A549 (cell line): Measurements from ENCODE around the gene TRABD2B. TPM values are rescaled to one million over a fixed set of nuclear protein-coding genes. Genes with fewer than 3 reads are reported as not detected.

ENCODE experiments used
- ATAC-seq, 2 experiments: fragments of 200-7000 bp in 1 of 2; fragments of >200 bp in 1 of 2; cut with Nextera tagmentation in 1 of 2; cut with Tn5 transposase in 1 of 2; 3 replicates each; pipeline versions ENCODE4 v1.8.0 to v1.9.1; 2018 to 2020; ENCODE audit warnings: mild to moderate bottlenecking in 1 of 2, moderate library complexity in 1 of 2
- CTCF ChIA-PET: fragments of 300-600 bp; sonication (Branson Sonifier 250); formaldehyde crosslinking; extraction: SDS; loops from one replicate; lab custom pipeline; 2021; ENCODE audit warnings: antibody characterized with exemption, inconsistent platforms; lab: Yijun Ruan, JAX
- POLR2A ChIA-PET: fragments of 350-600 bp; formaldehyde crosslinking; extraction: SDS; loops from one replicate; lab custom pipeline; 2021; ENCODE audit warnings: antibody characterized with exemption, inconsistent platforms; lab: Yijun Ruan, JAX
- DNase-seq, 2 experiments: peaks; one replicate each; pipeline versions ENCODE4 v3.0.0 to v3.0.0-alpha.2; 2011 to 2016; ENCODE audit warnings: low read depth in 1 of 2, low spot score in 1 of 2
- FAIRE-seq: peaks from 2 replicates; lab custom pipeline; 2011; peaks lifted over from hg19 to GRCh38; lab: Jason Lieb, UNC
- H3K27ac ChIP-seq, 2 experiments: fragments of >200 bp; sonication (Bioruptor Twin); formaldehyde crosslinking; 3 replicates each; pipeline ENCODE4 v1.5.1; 2016 to 2017
- H3K4me1 ChIP-seq: fragments of >200 bp; sonication (Bioruptor Twin); formaldehyde crosslinking; 3 replicates; pipeline ENCODE4 v1.6.1; 2016
- H3K4me2 ChIP-seq: fragments of >200 bp; sonication (Bioruptor Twin); formaldehyde crosslinking; 3 replicates; pipeline ENCODE4 v1.6.1; 2016
- H3K4me3 ChIP-seq: fragments of >200 bp; sonication (Bioruptor Twin); formaldehyde crosslinking; 3 replicates; pipeline ENCODE4 v1.5.1; 2016
- H3K9me3 ChIP-seq: fragments of >200 bp; sonication (Bioruptor Twin); formaldehyde crosslinking; 3 replicates; pipeline ENCODE4 v1.6.1; 2016
- BHLHE40 ChIP-seq: IDR thresholded peaks from 2 replicates; pipeline ENCODE4 v1.6.1; 2012; ENCODE audit warnings: low read depth, low read length, inconsistent platforms
- CHD4 ChIP-seq: fragments of 200-600 bp; sonication (generic); IDR thresholded peaks from 2 replicates; pipeline ENCODE4 v1.6.1; 2016; ENCODE audit warnings: antibody characterized with exemption, mild to moderate bottlenecking, borderline replicate concordance
- EP300 ChIP-seq, 2 experiments: fragments of >200 bp; sonication (Bioruptor Twin); formaldehyde crosslinking; IDR thresholded peaks; 2 replicates in 1 of 2; 3 replicates in 1 of 2; pipeline ENCODE4 v1.6.1; 2016 to 2017
- FOXS1 ChIP-seq: fragments of 250-450 bp; sonication (Bioruptor Pico); IDR thresholded peaks from 2 replicates; pipeline ENCODE4 v1.5.0; 2020; ENCODE audit warnings: mild to moderate bottlenecking, moderate library complexity
- HEYL ChIP-seq: fragments of 250-450 bp; sonication (Bioruptor Pico); IDR thresholded peaks from 2 replicates; pipeline ENCODE4 v1.8.0; 2021; ENCODE audit warnings: mild to moderate bottlenecking, moderate library complexity
- HOXB13 ChIP-seq: fragments of 250-450 bp; sonication (Bioruptor Pico); IDR thresholded peaks from 2 replicates; pipeline ENCODE4 v1.5.0; 2020; ENCODE audit warnings: low read depth, mild to moderate bottlenecking, moderate library complexity
- HOXB5 ChIP-seq: fragments of 250-450 bp; sonication (Bioruptor Pico); IDR thresholded peaks from 2 replicates; pipeline ENCODE4 v1.5.0; 2020; ENCODE audit warnings: mild to moderate bottlenecking, moderate library complexity
- KDM1A ChIP-seq: fragments of 200-600 bp; sonication (generic); IDR thresholded peaks from 2 replicates; pipeline ENCODE4 v1.6.1; 2016; ENCODE audit warnings: low read depth, mild to moderate bottlenecking
- POLR2A ChIP-seq: IDR thresholded peaks from 2 replicates; pipeline ENCODE4 v1.6.1; 2012; ENCODE audit warnings: mild to moderate bottlenecking, low read length
- POLR2AphosphoS2 ChIP-seq: conservative IDR thresholded peaks from 2 replicates; pipeline ENCODE4 v1.6.1; 2012; ENCODE audit warnings: low read length, improper control_type of control experiment, inconsistent platforms
- ZC3H11A ChIP-seq: fragments of 450-650 bp; IDR thresholded peaks from 2 replicates; pipeline ENCODE4 v1.6.1; 2014; ENCODE audit warnings: antibody characterized with exemption, mild to moderate bottlenecking
- ZFP36 ChIP-seq: fragments of 450-650 bp; IDR thresholded peaks from 2 replicates; pipeline ENCODE4 v1.6.1; 2014; ENCODE audit warnings: borderline replicate concordance; ENCODE audit not compliant: partially characterized antibody
- WGBS: methylation state at CpG from one replicate; pipeline ENCODE4 v1.1.6; 2017; ENCODE audit errors: missing lambda C conversion rate; 5-methylcytosine and 5-hydroxymethylcytosine counted together
- polyA plus RNA-seq, 4 experiments: library from polyadenylated mRNA; depleted of rRNA in 3 of 4; stranded (reverse); fragments of >200 nt; fragmentation: RNase III in 1 of 4; extraction: RNeasy Plus Mini Kit Qiagen cat#74134 plus additional on column Dnase treatment in 1 of 4; gene quantifications; 2 replicates in 3 of 4; 3 replicates in 1 of 4; pipeline ENCODE4 v1.2.3, GENCODE V29; 2011 to 2017
- TF ChIP-seq, protein P1 (sequence below): IDR thresholded peaks from 2 replicates; pipeline ENCODE4 v1.6.1; 2012
- TF ChIP-seq, protein P2 (sequence below): fragments of 450-650 bp; IDR thresholded peaks from 2 replicates; pipeline ENCODE4 v1.6.1; 2014; ENCODE audit warnings: antibody characterized with exemption
- TF ChIP-seq, protein P3 (sequence below): fragments of 150-350 bp; IDR thresholded peaks from 2 replicates; pipeline ENCODE4 v1.6.1; 2014; ENCODE audit warnings: low read depth, mild to moderate bottlenecking, low read length
- TF ChIP-seq, protein P4 (sequence below): fragments of >200 bp; sonication (Bioruptor Twin); formaldehyde crosslinking; IDR thresholded peaks from 3 replicates; pipeline ENCODE4 v1.5.1; 2016
- TF ChIP-seq, protein P5 (sequence below): fragments of >200 bp; sonication (Bioruptor Twin); formaldehyde crosslinking; IDR thresholded peaks from 2 replicates; pipeline ENCODE4 v1.6.1; 2016
- TF ChIP-seq, protein P6 (sequence below): fragments of >200 bp; sonication (Bioruptor Twin); formaldehyde crosslinking; IDR thresholded peaks from 3 replicates; pipeline ENCODE4 v1.6.1; 2016

The TRABD2B gene
- polyA plus RNA-seq, 2 of the 4 experiments (the other 2 are of a cell fraction): 0.04 to 0.21 TPM

DNA sequence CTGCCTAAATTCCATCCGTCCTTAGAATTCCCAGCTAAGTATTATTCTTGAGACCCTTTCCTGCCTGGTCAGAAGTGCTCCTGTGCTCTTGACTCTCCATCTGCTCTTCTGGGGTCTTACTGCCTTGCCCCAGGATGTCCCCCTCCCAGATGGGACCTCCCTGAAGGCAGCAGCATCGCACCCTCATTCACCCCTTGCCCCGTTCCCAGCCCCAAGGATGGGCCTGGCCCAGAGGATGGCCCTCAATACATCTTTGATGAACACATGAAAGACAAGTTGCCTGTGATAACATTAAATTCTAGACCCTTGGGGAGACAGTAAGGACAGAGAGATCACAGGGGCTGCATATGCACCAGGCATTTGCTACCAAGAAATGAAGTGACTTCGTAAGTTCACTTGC, 167.2 kb downstream of the TRABD2B start (continued):
- TF ChIP-seq HEYL (CRISPR knock-in tag): no peak
- no peak for TF ChIP-seq ZC3H11A
- TF ChIP-seq BHLHE40: no peak
- TF ChIP-seq, protein P1, sequence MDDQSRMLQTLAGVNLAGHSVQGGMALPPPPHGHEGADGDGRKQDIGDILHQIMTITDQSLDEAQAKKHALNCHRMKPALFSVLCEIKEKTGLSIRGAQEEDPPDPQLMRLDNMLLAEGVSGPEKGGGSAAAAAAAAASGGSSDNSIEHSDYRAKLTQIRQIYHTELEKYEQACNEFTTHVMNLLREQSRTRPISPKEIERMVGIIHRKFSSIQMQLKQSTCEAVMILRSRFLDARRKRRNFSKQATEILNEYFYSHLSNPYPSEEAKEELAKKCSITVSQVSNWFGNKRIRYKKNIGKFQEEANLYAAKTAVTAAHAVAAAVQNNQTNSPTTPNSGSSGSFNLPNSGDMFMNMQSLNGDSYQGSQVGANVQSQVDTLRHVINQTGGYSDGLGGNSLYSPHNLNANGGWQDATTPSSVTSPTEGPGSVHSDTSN: no peak
- TF ChIP-seq, protein P2, sequence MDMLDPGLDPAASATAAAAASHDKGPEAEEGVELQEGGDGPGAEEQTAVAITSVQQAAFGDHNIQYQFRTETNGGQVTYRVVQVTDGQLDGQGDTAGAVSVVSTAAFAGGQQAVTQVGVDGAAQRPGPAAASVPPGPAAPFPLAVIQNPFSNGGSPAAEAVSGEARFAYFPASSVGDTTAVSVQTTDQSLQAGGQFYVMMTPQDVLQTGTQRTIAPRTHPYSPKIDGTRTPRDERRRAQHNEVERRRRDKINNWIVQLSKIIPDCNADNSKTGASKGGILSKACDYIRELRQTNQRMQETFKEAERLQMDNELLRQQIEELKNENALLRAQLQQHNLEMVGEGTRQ: no peak
- TF ChIP-seq HOXB5 (CRISPR knock-in tag): no peak
- TF ChIP-seq POLR2A: no peak
- TF ChIP-seq, protein P3, sequence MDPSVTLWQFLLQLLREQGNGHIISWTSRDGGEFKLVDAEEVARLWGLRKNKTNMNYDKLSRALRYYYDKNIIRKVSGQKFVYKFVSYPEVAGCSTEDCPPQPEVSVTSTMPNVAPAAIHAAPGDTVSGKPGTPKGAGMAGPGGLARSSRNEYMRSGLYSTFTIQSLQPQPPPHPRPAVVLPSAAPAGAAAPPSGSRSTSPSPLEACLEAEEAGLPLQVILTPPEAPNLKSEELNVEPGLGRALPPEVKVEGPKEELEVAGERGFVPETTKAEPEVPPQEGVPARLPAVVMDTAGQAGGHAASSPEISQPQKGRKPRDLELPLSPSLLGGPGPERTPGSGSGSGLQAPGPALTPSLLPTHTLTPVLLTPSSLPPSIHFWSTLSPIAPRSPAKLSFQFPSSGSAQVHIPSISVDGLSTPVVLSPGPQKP: no peak
- TF ChIP-seq, all 56 proteins: peak for 0

DNA sequence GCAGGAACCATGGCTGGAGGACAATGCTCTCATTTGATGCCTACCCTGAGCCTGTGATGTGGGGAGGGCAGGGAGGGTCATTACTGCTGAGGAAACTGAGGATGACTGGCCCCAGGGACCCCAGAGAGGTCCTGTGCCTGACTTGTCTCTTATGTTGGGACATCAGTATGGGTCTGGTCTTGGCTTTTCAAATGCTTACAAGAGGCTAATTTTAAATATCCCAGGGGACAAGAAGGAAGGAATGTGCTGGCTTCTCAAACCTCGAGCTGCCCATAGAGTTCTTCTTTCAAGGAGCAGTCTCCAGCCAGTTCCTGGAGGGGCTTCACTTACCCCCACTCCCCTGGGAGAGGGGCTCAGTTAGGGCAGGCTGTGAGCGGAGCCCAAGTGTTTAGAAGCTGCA, 168.2 kb downstream of the TRABD2B start:
- no peak for TF ChIP-seq POLR2A
- TF ChIP-seq, all 56 proteins: peak for 0
- FAIRE-seq (no peak), DNase-seq (no peak), ATAC-seq (no peak)
- ChIA-PET POLR2A (no interaction called here), CTCF (no interaction called here)
- no peak overlapping the region for H3K4me3 ChIP-seq
- no peak overlapping the region for H3K27ac ChIP-seq
- H3K4me2 ChIP-seq: no peak overlapping the region
- no peaks in the 10 kb centered on the region for H3K9me3 ChIP-seq
- no peaks in the 10 kb centered on the region for H3K4me1 ChIP-seq
- WGBS: no CpG with 5 or more reads among the region's 2 CpGs

DNA sequence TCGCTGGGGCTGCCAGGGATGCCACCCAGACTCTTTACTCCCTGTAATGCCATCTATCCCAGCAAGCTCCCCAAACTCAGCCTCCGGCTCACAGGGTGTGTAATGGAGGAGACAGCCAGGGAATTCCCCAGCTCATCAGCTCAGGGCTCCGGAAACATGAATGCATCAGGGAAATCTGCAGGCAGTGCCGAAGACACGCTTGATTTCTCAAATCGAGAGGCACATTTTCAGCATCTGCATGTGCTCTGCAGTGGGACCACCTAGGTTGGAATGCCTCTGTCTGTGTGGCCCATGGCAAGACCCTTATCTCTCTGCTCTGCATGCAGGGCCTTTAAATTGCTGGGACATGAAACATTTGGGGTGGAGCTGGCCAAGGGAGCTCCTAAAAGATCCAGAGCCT, 170.1 kb downstream of the TRABD2B start:
- TF ChIP-seq CHD4 (no peak), KDM1A (no peak), EP300 (IDR thresholded peaks at IDR 0.05) (no peak), HOXB13 (CRISPR knock-in tag) (no peak), BHLHE40 (no peak), POLR2AphosphoS2 (no peak), FOXS1 (no peak), ZFP36 (no peak)
- TF ChIP-seq, protein P4, sequence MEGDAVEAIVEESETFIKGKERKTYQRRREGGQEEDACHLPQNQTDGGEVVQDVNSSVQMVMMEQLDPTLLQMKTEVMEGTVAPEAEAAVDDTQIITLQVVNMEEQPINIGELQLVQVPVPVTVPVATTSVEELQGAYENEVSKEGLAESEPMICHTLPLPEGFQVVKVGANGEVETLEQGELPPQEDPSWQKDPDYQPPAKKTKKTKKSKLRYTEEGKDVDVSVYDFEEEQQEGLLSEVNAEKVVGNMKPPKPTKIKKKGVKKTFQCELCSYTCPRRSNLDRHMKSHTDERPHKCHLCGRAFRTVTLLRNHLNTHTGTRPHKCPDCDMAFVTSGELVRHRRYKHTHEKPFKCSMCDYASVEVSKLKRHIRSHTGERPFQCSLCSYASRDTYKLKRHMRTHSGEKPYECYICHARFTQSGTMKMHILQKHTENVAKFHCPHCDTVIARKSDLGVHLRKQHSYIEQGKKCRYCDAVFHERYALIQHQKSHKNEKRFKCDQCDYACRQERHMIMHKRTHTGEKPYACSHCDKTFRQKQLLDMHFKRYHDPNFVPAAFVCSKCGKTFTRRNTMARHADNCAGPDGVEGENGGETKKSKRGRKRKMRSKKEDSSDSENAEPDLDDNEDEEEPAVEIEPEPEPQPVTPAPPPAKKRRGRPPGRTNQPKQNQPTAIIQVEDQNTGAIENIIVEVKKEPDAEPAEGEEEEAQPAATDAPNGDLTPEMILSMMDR: no peak
- TF ChIP-seq, protein P5, sequence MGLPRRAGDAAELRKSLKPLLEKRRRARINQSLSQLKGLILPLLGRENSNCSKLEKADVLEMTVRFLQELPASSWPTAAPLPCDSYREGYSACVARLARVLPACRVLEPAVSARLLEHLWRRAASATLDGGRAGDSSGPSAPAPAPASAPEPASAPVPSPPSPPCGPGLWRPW: no peak
- TF ChIP-seq, protein P1: no peak
- TF ChIP-seq, protein P2: no peak
- TF ChIP-seq, protein P6, sequence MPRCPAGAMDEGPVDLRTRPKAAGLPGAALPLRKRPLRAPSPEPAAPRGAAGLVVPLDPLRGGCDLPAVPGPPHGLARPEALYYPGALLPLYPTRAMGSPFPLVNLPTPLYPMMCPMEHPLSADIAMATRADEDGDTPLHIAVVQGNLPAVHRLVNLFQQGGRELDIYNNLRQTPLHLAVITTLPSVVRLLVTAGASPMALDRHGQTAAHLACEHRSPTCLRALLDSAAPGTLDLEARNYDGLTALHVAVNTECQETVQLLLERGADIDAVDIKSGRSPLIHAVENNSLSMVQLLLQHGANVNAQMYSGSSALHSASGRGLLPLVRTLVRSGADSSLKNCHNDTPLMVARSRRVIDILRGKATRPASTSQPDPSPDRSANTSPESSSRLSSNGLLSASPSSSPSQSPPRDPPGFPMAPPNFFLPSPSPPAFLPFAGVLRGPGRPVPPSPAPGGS: no peak
- POLR2A ChIA-PET: no interaction called here

More for the DNA sequence above, 170.1 kb downstream of the TRABD2B start:
- FAIRE-seq (no peak), ATAC-seq (no peak), DNase-seq (no peak)
- no peak overlapping the region for H3K4me2 ChIP-seq
- CTCF ChIA-PET: no interaction called here
- H3K4me1 ChIP-seq: no peaks in the 10 kb centered on the region
- H3K4me3 ChIP-seq: no peak overlapping the region
- no peaks in the 10 kb centered on the region for H3K9me3 ChIP-seq
- no peak overlapping the region for H3K27ac ChIP-seq
- WGBS: 75% methylated on average over 4 of the region's 6 CpGs
